Transverse colon (tissue), 4 donors: ENCODE results near the gene CPAMD8. TPM values are rescaled to one million over a fixed set of nuclear protein-coding genes. Genes with fewer than 3 reads are reported as not detected.

ENCODE experiments used
- DNase-seq: peaks from one replicate; pipeline ENCODE4 v3.0.0-alpha.2; 2019
- H3K27ac ChIP-seq, 4 donors: fragments of 200-600 bp; sonication (generic); 2 replicates each; pipeline ENCODE4 v1.5.1; 2016 to 2018; ENCODE audit warnings: inconsistent platforms in 4 of 4
- H3K27me3 ChIP-seq: fragments of 200-600 bp; sonication (generic); 2 replicates; pipeline ENCODE4 v1.5.1; 2017; ENCODE audit warnings: inconsistent platforms
- H3K36me3 ChIP-seq, 4 donors: fragments of 200-600 bp; sonication (generic); 2 replicates each; pipeline ENCODE4 v1.5.1; 2017 to 2019; ENCODE audit warnings: inconsistent platforms in 4 of 4
- H3K4me1 ChIP-seq, 4 donors: fragments of 200-600 bp; sonication (generic); 2 replicates each; pipeline ENCODE4 v1.5.1; 2017 to 2020; ENCODE audit warnings: inconsistent platforms in 4 of 4
- H3K4me3 ChIP-seq, 4 donors: fragments of 200-600 bp; sonication (generic); 1 replicate in 1 of 4; 2 replicates in 3 of 4; pipeline versions ENCODE4 v1.5.1 to v1.6.1; 2017 to 2019; ENCODE audit warnings: inconsistent platforms in 4 of 4
- H3K9me3 ChIP-seq, 2 donors: fragments of 200-600 bp; sonication (generic); 2 replicates each; pipeline ENCODE4 v1.5.1; 2017 to 2019; ENCODE audit warnings: inconsistent platforms in 2 of 2
- EP300 ChIP-seq: sonication (generic); formaldehyde crosslinking; IDR thresholded peaks from one replicate; pipeline ENCODE4 v1.6.1; 2017; ENCODE audit warnings: antibody characterized with exemption, low read depth
- POLR2A ChIP-seq: fragments of 450-650 bp; IDR thresholded peaks from one replicate; pipeline ENCODE4 v1.6.1; 2016; ENCODE audit warnings: antibody characterized with exemption, mild to moderate bottlenecking, moderate library complexity
- POLR2AphosphoS5 ChIP-seq, 3 donors: sonication (generic); formaldehyde crosslinking; IDR thresholded peaks; one replicate each; pipeline ENCODE4 v1.6.1; 2016; ENCODE audit warnings: antibody characterized with exemption in 3 of 3
- WGBS, 2 donors: methylation state at CpG; one replicate each; pipeline ENCODE4 v1.1.5; 2018; ENCODE audit warnings: low coverage in 1 of 2; 5-methylcytosine and 5-hydroxymethylcytosine counted together
- in situ Hi-C, 4 donors: fragments of 200-750 bp; cut with MboI; loops; one replicate each; pipeline versions ENCODE4 v1.15.0 to v1.15.1; 2017; ENCODE audit warnings: low sequenced_read_pairs in 3 of 4, low pct_ligation_motif_present in 1 of 4, low pct_unique_long_range_greater_than_20kb in 1 of 4
- intact Hi-C: fragments of 100-400 bp; cut with DNase I; formaldehyde crosslinking; loops from one replicate; pipeline ENCODE4 v1.15.1; 2023; ENCODE audit warnings: low total_unique reads
- total RNA-seq, 4 donors: library from RNA; depleted of rRNA; stranded (reverse); fragments of >200 nt; gene quantifications; one replicate each; pipeline ENCODE4 v1.1.0, GENCODE V29; 2016
- TF ChIP-seq, protein P1 (sequence below), 5 experiments: fragments of 200-600 bp in 3 of 5; fragments of 450-650 bp in 2 of 5; sonication (generic) in 3 of 5; IDR thresholded peaks; 1 replicate in 2 of 5; 2 replicates in 3 of 5; pipeline ENCODE4 v1.5.1; 2016 to 2017; ENCODE audit warnings: antibody characterized with exemption in 5 of 5, inconsistent platforms in 3 of 5, mild to moderate bottlenecking in 2 of 5, moderate library complexity in 1 of 5

The CPAMD8 gene
- total RNA-seq, 4 donors from 2014 or later = 1.4 to 20.9 (median 7.7) TPM

GRCh38 chr19:16915135-16915534 is 111.5 kb downstream of the CPAMD8 start:
- no peak overlapping the region for H3K27ac ChIP-seq
- no peaks in the 10 kb centered on the region for H3K4me1 ChIP-seq
- TF ChIP-seq POLR2A = no peak
- TF ChIP-seq EP300 = no peak
- no peak for TF ChIP-seq POLR2AphosphoS5 (IDR thresholded peaks at IDR 0.05)
- TF ChIP-seq, protein P1, sequence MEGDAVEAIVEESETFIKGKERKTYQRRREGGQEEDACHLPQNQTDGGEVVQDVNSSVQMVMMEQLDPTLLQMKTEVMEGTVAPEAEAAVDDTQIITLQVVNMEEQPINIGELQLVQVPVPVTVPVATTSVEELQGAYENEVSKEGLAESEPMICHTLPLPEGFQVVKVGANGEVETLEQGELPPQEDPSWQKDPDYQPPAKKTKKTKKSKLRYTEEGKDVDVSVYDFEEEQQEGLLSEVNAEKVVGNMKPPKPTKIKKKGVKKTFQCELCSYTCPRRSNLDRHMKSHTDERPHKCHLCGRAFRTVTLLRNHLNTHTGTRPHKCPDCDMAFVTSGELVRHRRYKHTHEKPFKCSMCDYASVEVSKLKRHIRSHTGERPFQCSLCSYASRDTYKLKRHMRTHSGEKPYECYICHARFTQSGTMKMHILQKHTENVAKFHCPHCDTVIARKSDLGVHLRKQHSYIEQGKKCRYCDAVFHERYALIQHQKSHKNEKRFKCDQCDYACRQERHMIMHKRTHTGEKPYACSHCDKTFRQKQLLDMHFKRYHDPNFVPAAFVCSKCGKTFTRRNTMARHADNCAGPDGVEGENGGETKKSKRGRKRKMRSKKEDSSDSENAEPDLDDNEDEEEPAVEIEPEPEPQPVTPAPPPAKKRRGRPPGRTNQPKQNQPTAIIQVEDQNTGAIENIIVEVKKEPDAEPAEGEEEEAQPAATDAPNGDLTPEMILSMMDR (IDR thresholded peaks at IDR 0.05) = no peak
- in situ Hi-C loops = no loop called here
- H3K9me3 ChIP-seq = peaks cover 4 to 13% of the 10 kb centered on the region in 2 donors
- intact Hi-C loops = no loop called here
- no peak for DNase-seq
- 29 to 69% methylated on average over 1 to 3 of the region's 3 CpGs for WGBS, 2 donors
- H3K36me3 ChIP-seq = no peaks in the 10 kb centered on the region
- H3K27me3 ChIP-seq = no peaks in the 10 kb centered on the region
- no peak overlapping the region for H3K4me3 ChIP-seq

- in situ Hi-C loops (no loop called here), intact Hi-C loops (no loop called here)
- WGBS, 2 donors = 93% methylated on average over 9 of the region's 11 CpGs; no CpG with 5 or more reads in 1 of the 2 donors
- Histone ChIP-seq H3K36me3 (no peaks in the 10 kb centered on the region), H3K9me3 (peaks cover 4 to 13% of the 10 kb centered on the region in 2 donors), H3K4me3 (no peak overlapping the region), H3K27me3 (no peaks in the 10 kb centered on the region), H3K4me1 (no peaks in the 10 kb centered on the region), H3K27ac (no peak overlapping the region)
- TF ChIP-seq, protein P1 (IDR thresholded peaks at IDR 0.05) = no peak
- no peak for TF ChIP-seq POLR2AphosphoS5 (IDR thresholded peaks at IDR 0.05)
- TF ChIP-seq EP300 = no peak
- no peak for DNase-seq
Observed at GRCh38 chr19:16914421-16914820, 112.2 kb downstream of the CPAMD8 start.

DNA sequence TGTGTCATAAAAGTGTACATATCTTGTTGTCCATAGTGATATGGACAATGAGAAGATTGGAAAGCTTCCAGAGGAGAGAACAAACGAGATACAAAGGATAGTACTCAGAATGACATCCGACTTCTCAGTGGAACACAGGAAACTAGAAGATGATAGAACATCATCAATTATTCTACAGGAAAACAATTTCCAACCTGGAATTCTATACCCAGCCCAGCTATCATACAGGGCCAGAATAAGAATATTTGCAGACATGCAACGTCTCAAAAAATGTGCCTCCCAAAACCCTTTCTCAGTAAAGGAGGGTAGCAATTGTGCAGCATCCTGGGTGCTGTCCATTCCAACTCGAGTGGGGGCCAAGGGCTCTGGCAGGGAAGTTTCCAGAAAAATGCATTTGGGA is 113.8 kb downstream of the CPAMD8 start:
- intact Hi-C loops (no loop called here), in situ Hi-C loops (no loop called here)
- H3K4me3 ChIP-seq = no peak overlapping the region
- H3K9me3 ChIP-seq = peaks cover 4 to 13% of the 10 kb centered on the region in 2 donors
- H3K4me1 ChIP-seq = no peaks in the 10 kb centered on the region
- H3K27ac ChIP-seq = no peak overlapping the region
- DNase-seq = no peak
- H3K36me3 ChIP-seq = no peaks in the 10 kb centered on the region
- 60 to 79% methylated on average over 2 to 4 of the region's 4 CpGs for WGBS, 2 donors
- no peaks in the 10 kb centered on the region for H3K27me3 ChIP-seq
- no peak for TF ChIP-seq POLR2A
- TF ChIP-seq, protein P1 (IDR thresholded peaks at IDR 0.05) = no peak
- no peak for TF ChIP-seq POLR2AphosphoS5 (IDR thresholded peaks at IDR 0.05)
- no peak for TF ChIP-seq EP300

- no peak for TF ChIP-seq POLR2A
- no peak for TF ChIP-seq EP300
- TF ChIP-seq POLR2AphosphoS5 (IDR thresholded peaks at IDR 0.05) = no peak
- no peaks in the 10 kb centered on the region for H3K36me3 ChIP-seq
- H3K27ac ChIP-seq = no peak overlapping the region
- peaks cover 4 to 13% of the 10 kb centered on the region in 2 donors for H3K9me3 ChIP-seq
- in situ Hi-C loops = no loop called here
- WGBS, 2 donors = 83 to 87% methylated on average over 4 to 7 of the region's 7 CpGs
- H3K4me3 ChIP-seq = no peak overlapping the region
- no peaks in the 10 kb centered on the region for H3K4me1 ChIP-seq
- no peak for DNase-seq
- intact Hi-C loops = no loop called here
- no peaks in the 10 kb centered on the region for H3K27me3 ChIP-seq
Observed at GRCh38 chr19:16911046-16911445, 115.6 kb downstream of the CPAMD8 start.

DNA sequence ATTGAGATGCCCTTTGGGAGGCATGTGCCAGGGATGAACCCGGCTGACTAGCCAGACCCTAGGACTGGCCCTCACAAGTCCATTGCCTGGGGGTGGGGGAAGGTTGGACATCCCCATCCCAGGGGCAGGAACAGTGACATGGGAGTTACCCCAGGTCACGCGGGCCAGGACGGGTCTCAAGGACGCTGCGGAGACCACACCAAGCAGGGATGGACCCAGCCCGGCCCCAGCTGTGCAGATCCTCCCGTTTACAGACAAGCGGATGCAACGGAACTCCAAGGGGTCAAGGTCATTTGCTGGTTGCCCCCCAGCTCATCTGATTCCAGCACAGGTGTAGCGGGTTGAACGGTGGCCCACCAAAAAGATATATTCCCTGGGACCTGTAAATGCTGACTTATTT is 117.9 kb downstream of the CPAMD8 start:
- Histone ChIP-seq H3K9me3 (peaks cover 4 to 13% of the 10 kb centered on the region in 2 donors), H3K4me3 (no peak overlapping the region), H3K27me3 (no peaks in the 10 kb centered on the region), H3K4me1 (no peaks in the 10 kb centered on the region), H3K36me3 (no peaks in the 10 kb centered on the region), H3K27ac (no peak overlapping the region)
- no peak for DNase-seq
- TF ChIP-seq, protein P1 (IDR thresholded peaks at IDR 0.05) = no peak
- TF ChIP-seq POLR2A = no peak
- TF ChIP-seq POLR2AphosphoS5 (IDR thresholded peaks at IDR 0.05) = no peak
- TF ChIP-seq EP300 = no peak
- in situ Hi-C loops (loop anchor here in 1 of 4 donors (10.0 kb wide), 1 partner anchor 124 kb away; no protein-coding TSS in a partner anchor), intact Hi-C loops (no loop called here)
- WGBS, 2 donors = 74% methylated on average over 12 of the region's 12 CpGs; no CpG with 5 or more reads in 1 of the 2 donors
